ENCODE data around the gene ZFYVE27. TPM values are rescaled to one million over a fixed set of nuclear protein-coding genes. Genes with fewer than 3 reads are reported as not detected.

The ZFYVE27 gene
- total RNA-seq, 2 donors from 2014 or later: 45.9 to 47.9 TPM

- H3K4me1 ChIP-seq: no peaks in the 10 kb centered on the region
Observed at GRCh38 chr10:97779975-97780374, 43.0 kb downstream of the ZFYVE27 start.

GRCh38 chr10:97780841-97781617 is 44.1 kb downstream of the ZFYVE27 start:
- no peak overlapping the region for H3K9ac ChIP-seq (ENCODE audit: low read depth in 2 of 2, low read length in 2 of 2)
- no peak overlapping the region for H3K4me3 ChIP-seq
- no peak overlapping the region for H3K27ac ChIP-seq
- TF ChIP-seq, protein P1, sequence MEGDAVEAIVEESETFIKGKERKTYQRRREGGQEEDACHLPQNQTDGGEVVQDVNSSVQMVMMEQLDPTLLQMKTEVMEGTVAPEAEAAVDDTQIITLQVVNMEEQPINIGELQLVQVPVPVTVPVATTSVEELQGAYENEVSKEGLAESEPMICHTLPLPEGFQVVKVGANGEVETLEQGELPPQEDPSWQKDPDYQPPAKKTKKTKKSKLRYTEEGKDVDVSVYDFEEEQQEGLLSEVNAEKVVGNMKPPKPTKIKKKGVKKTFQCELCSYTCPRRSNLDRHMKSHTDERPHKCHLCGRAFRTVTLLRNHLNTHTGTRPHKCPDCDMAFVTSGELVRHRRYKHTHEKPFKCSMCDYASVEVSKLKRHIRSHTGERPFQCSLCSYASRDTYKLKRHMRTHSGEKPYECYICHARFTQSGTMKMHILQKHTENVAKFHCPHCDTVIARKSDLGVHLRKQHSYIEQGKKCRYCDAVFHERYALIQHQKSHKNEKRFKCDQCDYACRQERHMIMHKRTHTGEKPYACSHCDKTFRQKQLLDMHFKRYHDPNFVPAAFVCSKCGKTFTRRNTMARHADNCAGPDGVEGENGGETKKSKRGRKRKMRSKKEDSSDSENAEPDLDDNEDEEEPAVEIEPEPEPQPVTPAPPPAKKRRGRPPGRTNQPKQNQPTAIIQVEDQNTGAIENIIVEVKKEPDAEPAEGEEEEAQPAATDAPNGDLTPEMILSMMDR (IDR thresholded peaks at IDR 0.05): no peak
- H3K36me3 ChIP-seq: no peaks in the 10 kb centered on the region
- no peaks in the 10 kb centered on the region for H3K4me1 ChIP-seq
- no peaks in the 10 kb centered on the region for H3K9me3 ChIP-seq
- intact Hi-C loops (cut with DNase I): no loop called here
- no peaks in the 10 kb centered on the region for H3K27me3 ChIP-seq
- DNase-seq: no peak

More at GRCh38 chr10:97779975-97780374, 43.0 kb downstream of the ZFYVE27 start:
- no peaks in the 10 kb centered on the region for H3K27me3 ChIP-seq
- no peak for DNase-seq
- H3K4me3 ChIP-seq: no peak overlapping the region
- TF ChIP-seq, protein P1 (IDR thresholded peaks at IDR 0.05): no peak
- no peaks in the 10 kb centered on the region for H3K9me3 ChIP-seq
- H3K36me3 ChIP-seq: no peaks in the 10 kb centered on the region
- intact Hi-C loops (cut with DNase I): no loop called here
- no peak overlapping the region for H3K27ac ChIP-seq
- no peak overlapping the region for H3K9ac ChIP-seq (ENCODE audit: low read depth in 2 of 2, low read length in 2 of 2)

DNA sequence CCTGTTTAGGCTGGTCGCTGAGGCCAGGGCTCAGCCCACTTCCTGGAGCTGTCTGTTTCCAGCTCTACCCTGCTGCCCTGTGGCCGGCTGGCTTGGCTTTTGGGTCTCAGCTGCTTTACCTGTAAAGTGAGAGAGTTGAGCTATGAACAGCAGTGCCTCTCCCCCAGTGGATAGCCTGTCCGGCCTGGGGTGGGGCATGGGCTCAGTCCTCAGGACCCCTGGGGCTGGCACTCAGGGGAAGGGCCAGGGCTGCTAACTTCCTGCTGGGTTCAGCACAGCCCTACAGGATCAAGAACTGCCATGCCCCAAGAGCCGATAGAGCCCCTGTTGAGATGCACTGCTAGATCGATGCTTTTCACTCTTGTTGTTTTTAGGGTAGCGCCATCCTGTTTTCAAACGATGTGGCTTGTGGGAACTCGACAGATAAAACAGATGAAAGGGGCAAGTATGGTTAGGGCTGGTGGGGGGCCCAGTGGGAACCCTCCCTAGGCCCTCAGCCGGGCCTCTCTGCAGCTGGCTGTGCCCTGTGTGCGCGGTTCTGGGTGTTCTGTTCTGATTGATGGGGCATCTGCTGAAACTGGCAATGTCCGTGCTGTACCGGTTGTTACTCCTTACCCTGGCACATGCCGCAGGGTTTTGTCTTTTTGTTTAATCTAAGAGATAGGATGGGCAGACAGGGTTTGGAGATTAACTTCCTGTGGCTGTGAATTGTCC is 44.8 kb downstream of the ZFYVE27 start:
- Histone ChIP-seq H3K36me3 (no peaks in the 10 kb centered on the region), H3K4me1 (no peaks in the 10 kb centered on the region), H3K9ac (ENCODE audit: low read depth in 2 of 2, low read length in 2 of 2) (no peak overlapping the region), H3K27ac (no peak overlapping the region), H3K4me3 (no peak overlapping the region), H3K27me3 (no peaks in the 10 kb centered on the region), H3K9me3 (no peaks in the 10 kb centered on the region)
- intact Hi-C loops (cut with DNase I): no loop called here
- TF ChIP-seq, protein P1 (IDR thresholded peaks at IDR 0.05): no peak
- DNase-seq: no peak

GRCh38 chr10:97782455-97783228 is 45.7 kb downstream of the ZFYVE27 start:
- Histone ChIP-seq H3K4me1 (no peaks in the 10 kb centered on the region), H3K27me3 (no peaks in the 10 kb centered on the region), H3K4me3 (no peak overlapping the region), H3K9me3 (no peaks in the 10 kb centered on the region), H3K27ac (no peak overlapping the region), H3K36me3 (no peaks in the 10 kb centered on the region), H3K9ac (ENCODE audit: low read depth in 2 of 2, low read length in 2 of 2) (no peak overlapping the region)
- TF ChIP-seq, protein P1 (IDR thresholded peaks at IDR 0.05): no peak
- intact Hi-C loops (cut with DNase I): no loop called here
- no peak for DNase-seq

- no peaks in the 10 kb centered on the region for H3K4me1 ChIP-seq
- H3K27me3 ChIP-seq: no peaks in the 10 kb centered on the region
- H3K9me3 ChIP-seq: no peaks in the 10 kb centered on the region
- TF ChIP-seq, protein P1 (IDR thresholded peaks at IDR 0.05): no peak
- H3K4me3 ChIP-seq: no peak overlapping the region
- no peak for DNase-seq
- H3K9ac ChIP-seq (ENCODE audit: low read depth in 2 of 2, low read length in 2 of 2): no peak overlapping the region
- H3K27ac ChIP-seq: no peak overlapping the region
- intact Hi-C loops (cut with DNase I): no loop called here
- H3K36me3 ChIP-seq: no peaks in the 10 kb centered on the region
Observed at GRCh38 chr10:97784200-97784810, 47.4 kb downstream of the ZFYVE27 start.

All from colonic mucosa (tissue), 4 donors.